T-helper 2 cell (primary cell): Measurements from ENCODE around the gene STK26.
A peak's percentile ranks its signal among the peaks of the same experiment; 100 is the strongest.
"Not testable (repeated sequence)": the region's sequence is repeated elsewhere in the genome, so short reads cannot be mapped to it uniquely, and the experiment has no call there.

ENCODE experiments used
- DNase-seq, 5 experiments: peaks; one replicate each; pipeline versions ENCODE4 v3.0.0 to v3.0.0-alpha.2; 2012 to 2022

Gene STK26

GRCh38 chrX:132037479-132037993 lies 14.4 kb downstream of the STK26 start:
- DNase-seq, result no peak

- DNase-seq, result no peak
Measured at GRCh38 chrX:132040066-132040465, 17.0 kb downstream of the STK26 start.

- no peak for DNase-seq
Measured at GRCh38 chrX:132041015-132041414, 17.9 kb downstream of the STK26 start.

- no peak for DNase-seq
Measured at GRCh38 chrX:132043977-132044376, 20.9 kb downstream of the STK26 start.

- no peak for DNase-seq
Measured at GRCh38 chrX:132044953-132045352, 21.9 kb downstream of the STK26 start.

GRCh38 chrX:132045456-132045855 lies 22.4 kb downstream of the STK26 start:
- no peak for DNase-seq

- no peak for DNase-seq
Measured at GRCh38 chrX:132046533-132046932, 23.4 kb downstream of the STK26 start.

- DNase-seq, result not testable (repeated sequence)
Measured at GRCh38 chrX:132051778-132052177, 28.7 kb downstream of the STK26 start.

GRCh38 chrX:132058050-132058449 lies 34.9 kb downstream of the STK26 start:
- DNase-seq, result no peak

GRCh38 chrX:132058975-132059374 lies 35.9 kb downstream of the STK26 start:
- peak in 1 of 5 experiments; percentile 23 for DNase-seq

GRCh38 chrX:132059973-132060540 lies 37.0 kb downstream of the STK26 start:
- peak in 1 of 5 experiments; percentile 2 for DNase-seq

- DNase-seq, result no peak
Measured at GRCh38 chrX:132063334-132063733, 40.2 kb downstream of the STK26 start.

GRCh38 chrX:132063862-132064261 lies 40.8 kb downstream of the STK26 start:
- no peak for DNase-seq

- DNase-seq, result no peak
Measured at GRCh38 chrX:132068405-132068804, 45.3 kb downstream of the STK26 start.

GRCh38 chrX:132071254-132071653 lies 48.2 kb downstream of the STK26 start:
- peak in 1 of 5 experiments; percentile 1 for DNase-seq

GRCh38 chrX:132077414-132077813 lies 54.3 kb downstream of the STK26 start:
- no peak for DNase-seq

GRCh38 chrX:132077912-132078311 lies 54.8 kb downstream of the STK26 start:
- no peak for DNase-seq

- DNase-seq, result no peak
Measured at GRCh38 chrX:132085786-132086185, 62.7 kb downstream of the STK26 start.

- DNase-seq, result no peak
Measured at GRCh38 chrX:132086672-132087071, 63.6 kb downstream of the STK26 start.

- no peak for DNase-seq
Measured at GRCh38 chrX:132088864-132089263, 65.8 kb downstream of the STK26 start.

GRCh38 chrX:132090403-132091159 lies 67.5 kb downstream of the STK26 start:
- DNase-seq, result peak in 1 of 5 experiments; percentile 1

GRCh38 chrX:132092439-132093065 lies 69.5 kb downstream of the STK26 start:
- peak in 4 of 5 experiments; percentile 5 to 53 (median 20) for DNase-seq

- no peak for DNase-seq
Measured at GRCh38 chrX:132093239-132093860, 70.2 kb downstream of the STK26 start.
